GM10847 (cell line): ENCODE measurements around the gene MRPS16.

Source experiments
- POLR2A ChIP-seq: IDR thresholded peaks from 2 replicates; pipeline ENCODE4 v1.6.1; 2011; ENCODE audit not compliant: insufficient read length; ENCODE audit errors: extremely low read depth

Gene MRPS16

GRCh38 chr10:73218431-73219191 lies 33.8 kb downstream of the MRPS16 start:
- no peak for TF ChIP-seq POLR2A

DNA sequence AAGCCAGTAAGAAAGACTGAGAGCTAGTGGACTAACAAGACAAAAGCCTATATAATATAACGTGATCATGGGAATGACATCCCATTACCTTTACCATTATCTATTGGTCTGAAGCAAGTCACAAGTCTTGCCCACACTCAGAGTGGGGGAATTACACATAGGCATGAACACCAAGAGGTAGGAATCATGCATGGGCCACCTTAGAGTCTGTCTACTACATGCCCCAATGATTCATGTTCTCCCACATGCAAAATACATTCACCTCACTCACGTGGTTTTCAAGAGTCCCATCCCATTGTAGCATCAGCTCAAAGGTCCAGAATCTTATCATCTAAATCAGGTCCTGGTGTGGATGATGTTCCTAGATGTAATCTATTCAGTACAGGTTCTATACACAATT lies 34.8 kb downstream of the MRPS16 start:
- TF ChIP-seq POLR2A, result no peak

DNA sequence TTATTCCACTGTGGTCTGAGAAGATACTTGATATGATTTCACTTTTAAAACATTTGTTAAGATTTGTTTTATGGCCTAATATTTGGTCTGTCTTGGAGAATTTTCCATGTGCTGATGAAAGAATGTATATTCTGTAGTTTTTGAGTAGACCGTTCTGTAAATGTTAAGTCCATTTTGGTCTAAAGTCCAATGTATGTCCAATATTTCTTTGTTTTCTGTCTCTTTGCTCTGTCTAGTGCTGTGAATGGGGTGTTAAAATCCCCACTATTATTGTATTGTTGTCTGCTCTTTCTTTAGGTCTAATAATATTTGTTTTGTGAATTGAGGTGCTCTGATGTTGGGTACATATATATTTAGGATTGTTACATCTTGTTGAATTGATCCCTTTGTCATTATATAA lies 36.7 kb downstream of the MRPS16 start:
- TF ChIP-seq POLR2A, result no peak

DNA sequence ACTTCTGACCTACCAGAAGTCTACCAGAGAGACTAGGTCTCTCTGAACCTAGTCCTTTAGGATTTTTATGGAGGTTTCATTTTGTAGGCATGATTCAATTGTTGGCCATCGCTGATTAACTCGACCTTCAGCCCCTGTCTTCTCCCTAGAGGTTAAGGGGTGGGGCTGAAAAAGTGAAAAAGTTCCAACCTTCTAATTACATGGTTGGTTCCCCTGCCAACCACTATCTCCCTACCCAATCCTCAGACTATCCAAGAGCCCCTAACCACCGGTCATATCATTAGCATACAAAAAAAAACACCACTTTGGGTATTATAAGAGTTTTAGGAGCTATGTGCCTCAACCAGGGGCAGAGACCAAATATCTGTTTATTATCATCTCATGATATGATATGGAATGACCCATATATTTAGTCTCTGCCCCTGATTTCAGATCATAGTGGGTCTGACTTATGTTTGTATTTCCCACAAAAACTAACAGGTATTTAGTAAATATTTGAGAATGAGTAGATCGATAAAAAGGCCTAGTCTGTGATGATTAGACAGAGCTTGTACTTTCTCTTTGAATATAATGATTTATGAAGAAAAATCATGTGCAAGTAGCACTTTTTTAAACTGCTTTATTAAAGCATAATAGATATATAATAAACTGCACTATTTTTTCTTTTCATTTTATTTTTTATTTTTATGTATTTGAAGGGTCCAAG lies 41.2 kb downstream of the MRPS16 start:
- no peak for TF ChIP-seq POLR2A

GRCh38 chr10:73210395-73211105 lies 41.9 kb downstream of the MRPS16 start:
- no peak for TF ChIP-seq POLR2A

- no peak for TF ChIP-seq POLR2A
Measured at GRCh38 chr10:73209705-73210104, 42.7 kb downstream of the MRPS16 start.

DNA sequence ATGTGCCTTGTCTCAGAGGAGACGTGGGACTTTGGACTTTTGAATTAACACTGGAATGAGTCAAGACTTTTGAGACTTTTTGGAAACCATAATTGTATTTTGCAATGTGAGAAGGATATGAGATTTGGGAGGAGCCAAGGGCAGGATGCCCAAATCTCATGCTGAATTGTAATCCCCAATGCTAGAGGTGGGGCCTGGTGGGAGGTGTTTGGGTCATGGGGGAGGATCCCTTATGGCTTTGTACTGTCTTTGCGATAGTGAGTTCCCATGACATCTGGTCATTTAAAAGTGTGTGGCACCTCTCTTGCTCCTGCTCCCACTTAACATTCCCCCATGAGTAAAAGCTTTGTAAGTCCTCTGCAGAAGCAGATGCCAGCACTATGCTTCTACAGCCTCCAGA lies 44.6 kb downstream of the MRPS16 start:
- TF ChIP-seq POLR2A, result no peak

DNA sequence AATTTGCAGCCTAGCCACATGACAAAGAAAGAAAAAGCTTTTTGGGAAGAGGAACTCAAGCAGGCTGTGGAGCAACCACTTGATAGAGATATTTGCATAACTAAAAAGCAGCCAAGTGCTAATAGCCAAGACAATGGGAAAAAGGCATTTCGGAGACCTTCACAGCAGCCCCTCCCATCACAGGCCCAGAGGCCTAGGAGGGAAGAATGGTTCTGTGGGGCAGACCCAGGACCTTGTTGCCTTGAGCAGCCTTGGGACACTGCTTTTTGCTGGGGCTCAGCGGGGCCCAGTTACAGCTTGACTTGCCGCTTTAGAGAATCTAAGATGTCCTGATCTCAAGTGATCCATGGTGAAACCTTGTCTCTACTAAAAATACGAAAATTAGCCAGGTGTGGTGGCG lies 46.1 kb downstream of the MRPS16 start:
- TF ChIP-seq POLR2A, result no peak

DNA sequence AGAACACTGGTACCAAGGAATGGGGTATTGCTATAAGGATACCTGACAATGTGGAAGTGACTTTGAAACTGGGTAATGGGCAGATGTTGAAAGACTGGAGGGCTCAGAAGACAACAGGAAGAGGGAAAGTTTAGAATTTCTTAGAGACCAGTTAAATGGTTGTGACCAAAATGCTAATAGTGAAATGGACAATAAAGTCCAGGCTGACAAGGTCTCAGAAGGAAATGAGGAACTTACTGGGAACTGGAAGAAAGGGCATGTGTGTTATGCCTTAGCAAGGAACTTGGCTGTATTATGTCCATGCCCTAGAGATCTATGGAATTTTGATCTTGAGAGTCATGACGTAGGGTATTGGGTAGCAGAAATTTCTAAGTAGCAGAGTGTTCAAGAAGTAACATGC lies 46.6 kb downstream of the MRPS16 start:
- TF ChIP-seq POLR2A, result no peak

DNA sequence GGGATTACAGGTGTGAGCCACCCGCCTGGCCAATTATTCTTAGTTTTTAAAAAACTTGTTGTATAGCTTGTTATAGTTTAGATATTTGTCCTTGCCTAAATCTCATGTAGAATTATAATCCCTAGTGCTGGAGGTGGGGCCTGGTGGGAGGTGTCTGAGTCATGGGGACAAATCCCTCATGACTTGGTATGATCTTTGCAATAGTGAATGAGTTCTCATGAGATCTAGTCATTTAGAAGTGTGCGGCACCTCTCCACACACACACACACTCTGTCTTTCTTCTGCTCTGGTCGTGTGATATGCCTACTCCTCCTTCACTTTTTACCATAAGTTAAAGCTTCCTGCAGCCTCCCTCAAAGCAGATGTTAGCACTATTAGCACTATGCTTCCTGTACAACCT lies 47.4 kb downstream of the MRPS16 start:
- no peak for TF ChIP-seq POLR2A
